Measurements from ENCODE around the gene FRMPD1. TPM values are rescaled to one million over a fixed set of nuclear protein-coding genes. Genes with fewer than 3 reads are reported as not detected.

FRMPD1 gene
- total RNA-seq, 1 experiment from 2014 or later: 0.26 TPM

DNA sequence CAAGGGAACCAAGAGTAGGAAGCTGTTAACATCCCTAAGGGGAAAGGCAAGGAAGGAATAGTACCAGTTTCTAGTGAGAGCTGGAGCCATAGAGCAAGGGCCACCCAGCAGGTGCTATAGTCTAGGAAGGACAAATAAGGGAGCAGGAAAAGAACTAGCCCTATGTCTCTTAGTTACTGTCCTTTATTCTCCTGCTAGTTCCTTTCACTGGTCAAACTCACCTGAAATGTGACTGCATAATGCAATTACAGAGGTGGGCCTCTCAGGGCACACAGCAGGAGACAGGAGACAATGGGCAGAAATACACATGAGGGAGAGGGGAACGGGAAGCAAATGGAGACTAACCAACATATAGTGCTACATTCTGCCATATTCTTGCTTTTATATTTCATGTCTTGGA, 26.7 kb upstream of the FRMPD1 start (continued):
- TF ChIP-seq, protein P1, sequence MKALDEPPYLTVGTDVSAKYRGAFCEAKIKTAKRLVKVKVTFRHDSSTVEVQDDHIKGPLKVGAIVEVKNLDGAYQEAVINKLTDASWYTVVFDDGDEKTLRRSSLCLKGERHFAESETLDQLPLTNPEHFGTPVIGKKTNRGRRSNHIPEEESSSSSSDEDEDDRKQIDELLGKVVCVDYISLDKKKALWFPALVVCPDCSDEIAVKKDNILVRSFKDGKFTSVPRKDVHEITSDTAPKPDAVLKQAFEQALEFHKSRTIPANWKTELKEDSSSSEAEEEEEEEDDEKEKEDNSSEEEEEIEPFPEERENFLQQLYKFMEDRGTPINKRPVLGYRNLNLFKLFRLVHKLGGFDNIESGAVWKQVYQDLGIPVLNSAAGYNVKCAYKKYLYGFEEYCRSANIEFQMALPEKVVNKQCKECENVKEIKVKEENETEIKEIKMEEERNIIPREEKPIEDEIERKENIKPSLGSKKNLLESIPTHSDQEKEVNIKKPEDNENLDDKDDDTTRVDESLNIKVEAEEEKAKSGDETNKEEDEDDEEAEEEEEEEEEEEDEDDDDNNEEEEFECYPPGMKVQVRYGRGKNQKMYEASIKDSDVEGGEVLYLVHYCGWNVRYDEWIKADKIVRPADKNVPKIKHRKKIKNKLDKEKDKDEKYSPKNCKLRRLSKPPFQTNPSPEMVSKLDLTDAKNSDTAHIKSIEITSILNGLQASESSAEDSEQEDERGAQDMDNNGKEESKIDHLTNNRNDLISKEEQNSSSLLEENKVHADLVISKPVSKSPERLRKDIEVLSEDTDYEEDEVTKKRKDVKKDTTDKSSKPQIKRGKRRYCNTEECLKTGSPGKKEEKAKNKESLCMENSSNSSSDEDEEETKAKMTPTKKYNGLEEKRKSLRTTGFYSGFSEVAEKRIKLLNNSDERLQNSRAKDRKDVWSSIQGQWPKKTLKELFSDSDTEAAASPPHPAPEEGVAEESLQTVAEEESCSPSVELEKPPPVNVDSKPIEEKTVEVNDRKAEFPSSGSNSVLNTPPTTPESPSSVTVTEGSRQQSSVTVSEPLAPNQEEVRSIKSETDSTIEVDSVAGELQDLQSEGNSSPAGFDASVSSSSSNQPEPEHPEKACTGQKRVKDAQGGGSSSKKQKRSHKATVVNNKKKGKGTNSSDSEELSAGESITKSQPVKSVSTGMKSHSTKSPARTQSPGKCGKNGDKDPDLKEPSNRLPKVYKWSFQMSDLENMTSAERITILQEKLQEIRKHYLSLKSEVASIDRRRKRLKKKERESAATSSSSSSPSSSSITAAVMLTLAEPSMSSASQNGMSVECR (CRISPR knock-in tag; IDR thresholded peaks at IDR 0.05; ENCODE audit: borderline replicate concordance): no peak
- no peak for TF ChIP-seq ZNF263 (CRISPR knock-in tag; IDR thresholded peaks at IDR 0.05; ENCODE audit: low read depth)
- TF ChIP-seq EMX1 (CRISPR knock-in tag; IDR thresholded peaks at IDR 0.05): no peak
- TF ChIP-seq TEAD4 (CRISPR knock-in tag; IDR thresholded peaks at IDR 0.05): no peak
- TF ChIP-seq, protein P2, sequence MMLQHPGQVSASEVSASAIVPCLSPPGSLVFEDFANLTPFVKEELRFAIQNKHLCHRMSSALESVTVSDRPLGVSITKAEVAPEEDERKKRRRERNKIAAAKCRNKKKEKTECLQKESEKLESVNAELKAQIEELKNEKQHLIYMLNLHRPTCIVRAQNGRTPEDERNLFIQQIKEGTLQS (CRISPR knock-in tag; conservative IDR thresholded peaks at IDR 0.05): no peak
- no peak for TF ChIP-seq CREM (CRISPR knock-in tag; IDR thresholded peaks at IDR 0.05)

GRCh38 chr9:37625036-37625757, 25.6 kb upstream of the FRMPD1 start:
- no peak overlapping the region for H3K4me3 Mint-ChIP-seq
- H3K27me3 Mint-ChIP-seq (ENCODE audit: low read depth): no peaks in the 10 kb centered on the region; the same call in 1 of the 2 replicates
- H3K4me1 Mint-ChIP-seq: peaks cover 26% of the 10 kb centered on the region
- no peaks in the 10 kb centered on the region for H3K9me3 Mint-ChIP-seq
- ATAC-seq: no peak
- ChIA-PET POLR2A (interaction anchor here (0.9 kb wide), 1 partner anchor 139 kb away, joined by 3 read pairs; the partner anchor contains the start of gene POLR1E), CTCF (interaction anchor here (4.2 kb wide), 1 partner anchor 43 kb away, joined by 16 read pairs; no protein-coding TSS in a partner anchor)
- no peak for TF ChIP-seq ZNF263 (CRISPR knock-in tag; IDR thresholded peaks at IDR 0.05; ENCODE audit: low read depth)
- TF ChIP-seq, protein P3, sequence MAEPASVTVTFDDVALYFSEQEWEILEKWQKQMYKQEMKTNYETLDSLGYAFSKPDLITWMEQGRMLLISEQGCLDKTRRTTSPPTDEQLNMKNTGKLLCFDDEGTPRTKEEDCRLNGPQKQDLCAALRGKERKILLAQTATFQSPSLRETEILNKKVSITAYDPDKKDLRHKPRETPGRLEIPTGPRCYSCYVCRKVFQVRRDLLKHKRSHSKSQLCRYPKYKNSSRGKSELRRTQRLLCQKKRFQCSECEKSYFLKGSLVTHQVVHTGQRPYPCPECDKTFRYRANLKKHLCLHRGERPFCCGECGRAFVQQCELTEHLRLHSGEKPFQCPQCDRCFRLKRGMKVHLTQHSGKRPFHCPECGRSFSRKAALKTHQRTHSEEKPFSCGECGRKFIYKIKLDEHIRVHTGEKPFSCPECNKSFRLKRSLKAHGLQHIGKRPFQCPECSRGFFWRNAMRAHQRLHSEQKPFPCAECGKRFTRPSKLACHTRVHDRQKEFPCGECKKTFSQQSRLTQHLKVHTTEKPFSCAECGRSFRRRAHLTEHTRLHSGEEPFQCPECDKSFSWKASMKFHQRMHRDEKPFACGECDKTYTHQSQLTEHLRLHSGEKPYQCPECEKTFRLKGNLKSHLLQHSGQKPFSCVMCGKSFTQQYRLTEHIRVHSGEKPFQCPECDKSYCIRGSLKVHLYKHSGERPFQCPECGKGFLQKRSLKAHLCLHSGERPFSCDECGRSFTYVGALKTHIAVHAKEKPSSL (CRISPR knock-in tag; conservative IDR thresholded peaks at IDR 0.05): no peak
- no peak for TF ChIP-seq MLX (CRISPR knock-in tag; IDR thresholded peaks at IDR 0.05)
- no peaks in the 10 kb centered on the region for H3K36me3 Mint-ChIP-seq
- H3K27ac Mint-ChIP-seq: no peak overlapping the region
- DNase-seq (ENCODE audit: low spot score): no peak

DNA sequence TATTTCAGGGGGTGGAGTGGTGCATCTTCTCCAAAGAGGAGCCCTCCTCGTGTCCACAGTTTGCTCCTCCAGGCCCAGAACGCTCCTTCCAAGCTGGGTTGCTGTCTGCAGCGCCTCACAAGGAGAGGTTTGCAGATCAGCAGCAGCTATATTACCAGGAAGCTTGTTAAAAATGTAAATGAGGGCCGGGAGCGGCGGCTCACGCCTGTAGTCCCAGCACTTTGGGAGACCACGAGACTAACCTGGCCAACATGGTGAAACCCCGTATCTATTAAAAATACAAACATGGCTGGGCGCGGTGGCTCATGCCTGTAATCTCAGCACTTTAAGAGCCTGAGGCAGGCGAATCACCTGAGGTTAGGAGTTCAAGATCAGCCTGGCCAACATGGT, 25.0 kb upstream of the FRMPD1 start:
- ATAC-seq (no peak), DNase-seq (ENCODE audit: low spot score) (no peak)
- Mint-ChIP-seq H3K36me3 (no peaks in the 10 kb centered on the region), H3K9me3 (no peaks in the 10 kb centered on the region), H3K4me3 (no peak overlapping the region), H3K27ac (no peak overlapping the region), H3K27me3 (ENCODE audit: low read depth) (no peaks in the 10 kb centered on the region; the same call in 1 of the 2 replicates), H3K4me1 (peaks cover 26% of the 10 kb centered on the region)
- TF ChIP-seq KAT7 (CRISPR knock-in tag; IDR thresholded peaks at IDR 0.05; ENCODE audit: borderline replicate concordance): no peak
- no peak for TF ChIP-seq ZBTB21 (CRISPR knock-in tag; IDR thresholded peaks at IDR 0.05; ENCODE audit: borderline replicate concordance)
- ChIA-PET POLR2A (interaction anchor here (0.9 kb wide), 1 partner anchor 140 kb away, joined by 3 read pairs; the partner anchor contains the start of gene POLR1E), CTCF (interaction anchor here (0.6 to 4.2 kb wide), 2 partner anchors 43 to 634 kb away, joined by 7 to 16 read pairs; no protein-coding TSS in a partner anchor)
